GM23338 (cell line): Measurements from ENCODE around the gene ANKRD31.
"Not testable (repeated sequence)": the region's sequence is repeated elsewhere in the genome, so short reads cannot be mapped to it uniquely, and the experiment has no call there.

Experiments
- CTCF ChIP-seq, 2 experiments: fragments of 200-600 bp in 1 of 2; sonication (generic) in 1 of 2; conservative IDR thresholded peaks; 2 replicates each; pipeline versions ENCODE4 v1.5.1 to v1.6.1; 2016 to 2017; ENCODE audit warnings: antibody characterized with exemption in 2 of 2, low read depth in 2 of 2, mild to moderate bottlenecking in 2 of 2, moderate library complexity in 1 of 2
- EZH2phosphoT487 ChIP-seq: fragments of 200-600 bp; sonication (generic); IDR thresholded peaks from one replicate; pipeline ENCODE4 v1.8.1; 2018; ENCODE audit warnings: antibody characterized with exemption; ENCODE audit not compliant: unreplicated experiment
- POLR2AphosphoS5 ChIP-seq: IDR thresholded peaks from 2 replicates; pipeline ENCODE4 v1.6.1; 2016; ENCODE audit warnings: antibody characterized with exemption, low read depth
- REST ChIP-seq: IDR thresholded peaks from one replicate; pipeline ENCODE4 v1.6.1; 2018; ENCODE audit warnings: antibody characterized with exemption; ENCODE audit not compliant: unreplicated experiment

- TF ChIP-seq CTCF (conservative IDR thresholded peaks at IDR 0.05; ENCODE audit: low read depth in 2 of 2); EZH2phosphoT487; POLR2AphosphoS5; REST: not testable (repeated sequence)
Measured at GRCh38 chr5:75161508-75161907, 75.2 kb downstream of the ANKRD31 start.
